Astrocyte (in vitro differentiated cells and primary cell): ENCODE measurements around the gene RPGRIP1L.

Source experiments
- EZH2 ChIP-seq: IDR thresholded peaks from 2 replicates; pipeline ENCODE4 v1.6.1; 2012; ENCODE audit warnings: mild to moderate bottlenecking, low read length, inconsistent platforms; ENCODE audit not compliant: insufficient read depth
- TF ChIP-seq, protein P1 (sequence below): IDR thresholded peaks from 2 replicates; pipeline ENCODE4 v1.5.1; 2011; ENCODE audit warnings: low read depth, mild to moderate bottlenecking, inconsistent platforms, low read length, moderate library complexity; ENCODE audit not compliant: insufficient read depth

DNA sequence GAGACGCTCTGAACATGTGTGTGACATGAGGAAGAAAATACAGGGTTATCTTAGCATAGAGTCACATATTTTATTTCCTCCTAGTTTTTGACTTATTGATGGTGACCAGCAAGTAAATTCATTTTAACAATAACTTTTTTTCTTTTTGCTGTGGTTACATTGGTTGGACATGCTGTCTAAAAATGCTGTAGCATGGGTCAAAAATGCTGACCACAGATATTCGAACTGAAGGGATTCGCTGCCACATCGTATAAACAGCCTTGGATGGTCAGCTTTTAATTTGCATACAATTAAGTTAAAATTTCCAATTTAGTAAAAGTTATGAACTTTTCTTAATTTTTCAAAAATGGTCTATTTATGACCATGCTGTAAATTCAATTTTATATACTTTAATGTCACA, 30.5 kb downstream of the RPGRIP1L start:
- TF ChIP-seq, protein P1, sequence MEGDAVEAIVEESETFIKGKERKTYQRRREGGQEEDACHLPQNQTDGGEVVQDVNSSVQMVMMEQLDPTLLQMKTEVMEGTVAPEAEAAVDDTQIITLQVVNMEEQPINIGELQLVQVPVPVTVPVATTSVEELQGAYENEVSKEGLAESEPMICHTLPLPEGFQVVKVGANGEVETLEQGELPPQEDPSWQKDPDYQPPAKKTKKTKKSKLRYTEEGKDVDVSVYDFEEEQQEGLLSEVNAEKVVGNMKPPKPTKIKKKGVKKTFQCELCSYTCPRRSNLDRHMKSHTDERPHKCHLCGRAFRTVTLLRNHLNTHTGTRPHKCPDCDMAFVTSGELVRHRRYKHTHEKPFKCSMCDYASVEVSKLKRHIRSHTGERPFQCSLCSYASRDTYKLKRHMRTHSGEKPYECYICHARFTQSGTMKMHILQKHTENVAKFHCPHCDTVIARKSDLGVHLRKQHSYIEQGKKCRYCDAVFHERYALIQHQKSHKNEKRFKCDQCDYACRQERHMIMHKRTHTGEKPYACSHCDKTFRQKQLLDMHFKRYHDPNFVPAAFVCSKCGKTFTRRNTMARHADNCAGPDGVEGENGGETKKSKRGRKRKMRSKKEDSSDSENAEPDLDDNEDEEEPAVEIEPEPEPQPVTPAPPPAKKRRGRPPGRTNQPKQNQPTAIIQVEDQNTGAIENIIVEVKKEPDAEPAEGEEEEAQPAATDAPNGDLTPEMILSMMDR = no peak
- TF ChIP-seq EZH2 = no peak
